Endothelial cell of umbilical vein (primary cell): ENCODE data around the gene ITFG1.

Experiments used
- CTCF ChIP-seq, 2 donors: IDR thresholded peaks; 1 replicate in 1 of 2; 2 replicates in 1 of 2; pipeline ENCODE4 v1.5.1; 2011; ENCODE audit warnings: low read length in 2 of 2, mild to moderate bottlenecking in 2 of 2, moderate library complexity in 2 of 2, control low read depth in 1 of 2, inconsistent platforms in 1 of 2, low read depth in 1 of 2; ENCODE audit not compliant: insufficient read depth in 1 of 2; ENCODE audit errors: extremely low read depth in 1 of 2
- EZH2 ChIP-seq: IDR thresholded peaks from 2 replicates; pipeline ENCODE4 v1.6.1; 2012; ENCODE audit warnings: borderline replicate concordance, low read depth, mild to moderate bottlenecking, moderate library complexity, low read length, inconsistent platforms; ENCODE audit not compliant: severe bottlenecking
- POLR2A ChIP-seq: IDR thresholded peaks from 2 replicates; pipeline ENCODE4 v1.6.1; 2012; ENCODE audit warnings: low read depth, mild to moderate bottlenecking, control low read depth, low read length
- POLR2AphosphoS5 ChIP-seq: IDR thresholded peaks from 2 replicates; pipeline ENCODE4 v1.6.1; 2012; ENCODE audit warnings: low read depth, mild to moderate bottlenecking, control low read depth, low read length, moderate library complexity; ENCODE audit not compliant: insufficient read depth

- TF ChIP-seq CTCF (IDR thresholded peaks at IDR 0.05; ENCODE audit: extremely low read depth in 1 of 2, insufficient read depth in 1 of 2, low read depth in 1 of 2, low read length in 2 of 2) = no peak
- TF ChIP-seq POLR2A = no peak
- TF ChIP-seq POLR2AphosphoS5 = no peak
- no peak for TF ChIP-seq EZH2
These were observed 320.2 kb downstream of the ITFG1 start for GRCh38 chr16:47140686-47141085.
